Measurements from ENCODE around the gene TTC28.

The TTC28 gene

DNA sequence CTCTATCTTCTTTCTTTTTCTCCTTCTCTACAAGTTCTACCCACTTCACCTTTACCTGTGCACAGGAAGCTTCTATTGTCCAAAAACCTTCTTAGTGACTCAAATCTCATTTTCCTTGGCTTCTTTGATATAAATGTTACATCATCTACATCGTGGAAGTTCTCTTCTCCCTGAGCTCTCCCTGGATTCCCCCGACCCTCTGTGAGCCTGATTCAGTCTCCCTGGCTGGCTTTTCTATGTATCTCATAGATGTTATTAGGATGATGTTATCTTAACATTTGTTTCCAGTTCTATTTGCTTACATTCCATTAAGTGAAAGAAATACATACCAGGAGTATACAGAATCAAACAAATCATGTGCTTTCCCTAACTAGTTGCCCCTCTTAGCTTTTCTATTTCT lies 524.8 kb downstream of the TTC28 start:
- Histone ChIP-seq H3K4me1 (ENCODE audit: insufficient read depth, low read length) (peaks cover 20% of the 10 kb centered on the region), H3K36me3 (ENCODE audit: insufficient read depth, low read length) (no peaks in the 10 kb centered on the region), H3K27me3 (ENCODE audit: control insufficient read depth in 1 of 2, insufficient read depth in 2 of 2, low read length in 2 of 2) (no peaks in the 10 kb centered on the region), H3K4me3 (ENCODE audit: low read depth in 1 of 2, low read length in 2 of 2) (no peak overlapping the region), H3K27ac (ENCODE audit: low read depth, low read length) (no peak overlapping the region), H3K9ac (ENCODE audit: low read length) (no peak overlapping the region), H3K9me3 (ENCODE audit: low read length) (no peaks in the 10 kb centered on the region)

DNA sequence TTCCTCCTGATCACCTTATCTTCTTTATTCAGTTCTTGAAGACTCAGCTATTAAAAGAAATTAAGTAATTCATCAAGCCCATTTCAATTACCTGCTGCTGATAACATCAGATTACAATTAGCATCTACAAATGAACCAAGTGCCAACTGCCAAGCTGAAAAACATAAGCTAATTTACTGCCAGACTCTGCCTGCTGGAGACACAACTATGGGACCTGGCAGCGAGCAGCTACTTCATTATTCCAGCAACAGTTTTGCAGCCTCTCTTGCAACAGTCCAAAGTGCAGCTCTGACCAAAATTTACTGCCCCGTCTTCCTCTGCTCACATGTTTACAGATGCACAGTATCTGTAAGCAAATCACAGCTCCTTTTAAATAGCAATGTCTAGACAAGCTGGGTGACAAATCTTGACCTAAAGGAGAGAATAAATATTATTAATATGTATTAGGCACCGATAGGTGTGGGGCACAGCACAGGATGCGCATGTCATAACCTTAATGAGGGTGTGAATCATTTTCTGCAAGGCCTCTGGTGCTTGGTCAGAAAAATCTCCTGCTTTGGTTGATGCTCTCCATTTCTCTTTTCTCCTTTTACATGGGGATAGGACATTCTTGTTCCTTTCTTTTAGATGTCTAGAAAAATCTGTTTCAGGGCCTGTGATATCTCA lies 528.4 kb downstream of the TTC28 start:
- Histone ChIP-seq H3K4me3 (ENCODE audit: low read depth in 1 of 2, low read length in 2 of 2) (no peak overlapping the region), H3K36me3 (ENCODE audit: insufficient read depth, low read length) (no peaks in the 10 kb centered on the region), H3K9ac (ENCODE audit: low read length) (no peak overlapping the region), H3K27ac (ENCODE audit: low read depth, low read length) (no peak overlapping the region), H3K4me1 (ENCODE audit: insufficient read depth, low read length) (peaks cover 32% of the 10 kb centered on the region), H3K9me3 (ENCODE audit: low read length) (no peaks in the 10 kb centered on the region), H3K27me3 (ENCODE audit: control insufficient read depth in 1 of 2, insufficient read depth in 2 of 2, low read length in 2 of 2) (no peaks in the 10 kb centered on the region)

DNA sequence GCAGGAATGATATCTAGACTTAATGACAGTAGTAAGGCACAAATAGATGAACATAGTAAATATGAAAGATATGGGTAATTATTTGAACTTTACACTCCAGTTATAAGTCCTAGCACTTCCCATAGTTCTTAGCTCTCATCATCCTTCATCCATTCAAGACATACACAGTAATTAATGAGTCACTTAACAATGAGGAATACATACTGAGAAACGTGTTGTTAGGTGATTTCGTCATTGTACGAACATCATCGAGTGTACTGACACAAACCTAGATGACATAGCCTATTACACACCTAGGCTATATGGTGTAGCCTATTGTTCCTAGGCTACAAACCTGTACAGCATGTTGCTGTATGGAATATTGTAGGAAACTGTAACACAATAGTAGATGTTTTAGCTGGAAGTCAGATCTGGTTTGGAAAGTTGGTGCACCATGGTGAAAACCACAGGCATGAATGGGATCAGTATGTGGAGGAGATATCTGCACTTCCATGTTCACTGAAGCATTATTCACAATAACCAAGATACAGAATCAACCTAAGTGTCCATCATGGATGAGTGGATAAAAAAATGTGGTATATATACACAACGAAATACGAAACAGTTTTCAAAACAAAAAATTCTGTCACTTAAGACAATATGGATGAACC lies 530.7 kb downstream of the TTC28 start:
- no peaks in the 10 kb centered on the region for H3K36me3 ChIP-seq (ENCODE audit: insufficient read depth, low read length)
- no peak overlapping the region for H3K27ac ChIP-seq (ENCODE audit: low read depth, low read length)
- no peaks in the 10 kb centered on the region for H3K27me3 ChIP-seq (ENCODE audit: control insufficient read depth in 1 of 2, insufficient read depth in 2 of 2, low read length in 2 of 2)
- no peak overlapping the region for H3K4me3 ChIP-seq (ENCODE audit: low read depth in 1 of 2, low read length in 2 of 2)
- no peak overlapping the region for H3K9ac ChIP-seq (ENCODE audit: low read length)
- H3K4me1 ChIP-seq (ENCODE audit: insufficient read depth, low read length) = peaks cover 41% of the 10 kb centered on the region
- no peaks in the 10 kb centered on the region for H3K9me3 ChIP-seq (ENCODE audit: low read length)

DNA sequence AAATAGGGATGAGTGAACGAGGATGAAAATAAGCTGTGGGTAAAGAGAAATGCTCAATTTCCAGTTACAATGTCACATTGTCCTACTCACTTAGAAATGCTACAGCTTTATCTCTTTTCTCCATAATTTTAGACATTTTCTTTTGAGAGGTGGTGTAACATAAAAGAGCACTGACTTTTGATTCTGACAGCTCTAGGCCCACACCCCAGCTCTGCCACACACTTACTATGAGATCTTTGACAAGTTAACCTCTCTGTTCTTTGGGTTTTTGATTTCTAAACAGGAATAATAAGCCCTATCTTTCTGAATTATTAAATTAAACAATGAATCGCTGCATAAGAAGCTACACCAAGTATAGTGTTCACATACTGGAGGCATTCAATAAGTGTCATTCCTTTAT lies 532.2 kb downstream of the TTC28 start:
- no peaks in the 10 kb centered on the region for H3K36me3 ChIP-seq (ENCODE audit: insufficient read depth, low read length)
- no peak overlapping the region for H3K27ac ChIP-seq (ENCODE audit: low read depth, low read length)
- H3K9me3 ChIP-seq (ENCODE audit: low read length) = no peaks in the 10 kb centered on the region
- H3K9ac ChIP-seq (ENCODE audit: low read length) = no peak overlapping the region
- no peaks in the 10 kb centered on the region for H3K27me3 ChIP-seq (ENCODE audit: control insufficient read depth in 1 of 2, insufficient read depth in 2 of 2, low read length in 2 of 2)
- no peak overlapping the region for H3K4me3 ChIP-seq (ENCODE audit: low read depth in 1 of 2, low read length in 2 of 2)
- H3K4me1 ChIP-seq (ENCODE audit: insufficient read depth, low read length) = peaks cover 57% of the 10 kb centered on the region

DNA sequence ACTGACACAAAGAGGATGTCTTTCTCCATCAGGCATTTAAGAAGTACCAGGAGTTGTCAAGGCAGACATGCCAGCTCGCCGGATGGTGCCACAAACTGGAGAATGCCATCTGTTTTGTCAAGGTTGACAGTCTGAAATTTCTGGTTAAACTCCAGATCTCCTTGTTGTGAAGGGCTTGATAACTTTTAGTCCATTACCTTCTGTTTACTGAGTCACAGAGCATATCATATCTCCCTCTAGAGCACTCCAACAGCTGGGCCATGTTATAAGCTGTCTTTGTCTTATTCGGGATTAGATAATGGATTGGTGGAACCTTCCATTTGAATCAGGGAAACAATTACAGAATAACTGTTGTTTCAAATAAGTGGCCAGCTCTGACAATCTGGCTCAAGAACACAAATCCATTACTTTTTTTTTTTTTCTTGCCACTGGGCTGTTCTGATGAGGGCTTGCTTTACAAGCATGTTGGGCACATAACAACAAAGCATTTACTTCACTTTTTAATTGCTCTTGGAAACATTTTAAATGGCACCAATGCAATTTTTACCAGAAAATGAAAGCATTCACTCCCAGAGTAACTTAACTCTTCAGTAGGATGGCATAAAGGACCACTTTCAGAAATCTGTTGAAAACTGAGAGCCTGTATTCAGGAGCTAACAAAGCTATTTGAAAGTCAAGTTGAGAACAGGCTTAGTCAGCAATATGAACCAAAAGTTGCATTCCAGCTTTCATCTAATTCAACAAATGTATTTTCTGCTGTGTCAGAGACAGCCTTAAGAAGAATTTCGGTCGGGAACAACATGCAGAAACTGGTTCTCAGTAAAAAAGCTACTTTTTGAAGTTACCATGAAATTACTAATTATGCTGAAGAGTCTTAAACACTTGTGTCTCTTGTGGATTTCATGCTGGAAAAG lies 533.0 kb downstream of the TTC28 start:
- Histone ChIP-seq H3K36me3 (ENCODE audit: insufficient read depth, low read length) (no peaks in the 10 kb centered on the region), H3K4me3 (ENCODE audit: low read depth in 1 of 2, low read length in 2 of 2) (no peak overlapping the region), H3K27ac (ENCODE audit: low read depth, low read length) (no peak overlapping the region), H3K9ac (ENCODE audit: low read length) (no peak overlapping the region), H3K4me1 (ENCODE audit: insufficient read depth, low read length) (peaks cover 62% of the 10 kb centered on the region), H3K27me3 (ENCODE audit: control insufficient read depth in 1 of 2, insufficient read depth in 2 of 2, low read length in 2 of 2) (no peaks in the 10 kb centered on the region), H3K9me3 (ENCODE audit: low read length) (no peaks in the 10 kb centered on the region)

DNA sequence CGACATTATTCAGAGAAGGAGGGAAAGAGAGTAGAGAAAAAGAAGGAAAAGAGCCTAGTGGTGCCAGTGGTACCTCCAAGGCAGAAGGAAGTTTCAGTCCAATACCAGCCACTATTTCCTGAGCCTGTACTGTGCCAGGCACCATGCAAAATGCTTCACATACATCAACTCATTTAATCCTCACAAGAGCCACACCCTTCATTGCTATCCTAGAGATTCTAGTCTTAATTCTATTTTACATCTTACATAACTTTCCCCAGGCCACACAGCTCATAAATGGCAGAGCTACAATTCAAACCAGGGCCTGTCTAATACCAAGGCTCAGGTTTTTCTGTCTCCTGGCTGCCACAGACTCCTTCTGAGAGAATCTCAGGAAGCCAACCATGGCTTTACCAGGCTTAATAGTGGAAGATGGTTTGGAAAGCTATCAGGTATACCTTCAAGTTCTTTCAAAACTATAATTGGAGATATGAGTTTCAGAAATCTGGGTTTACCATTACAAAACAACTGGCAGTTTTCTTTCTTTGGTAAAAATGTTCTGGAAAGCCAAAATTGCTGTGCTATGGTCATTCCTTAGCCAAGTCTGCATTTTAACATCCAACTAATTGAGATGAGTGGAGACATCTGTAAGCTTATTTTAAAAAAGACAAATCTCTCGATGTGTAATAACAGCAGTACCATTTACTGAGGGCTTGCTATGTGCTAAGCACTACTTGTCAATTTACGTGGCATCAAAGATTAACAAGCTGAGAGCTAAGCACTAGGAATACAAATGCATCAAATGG lies 535.5 kb downstream of the TTC28 start:
- Histone ChIP-seq H3K9ac (ENCODE audit: low read length) (no peak overlapping the region), H3K4me1 (ENCODE audit: insufficient read depth, low read length) (peaks cover 59% of the 10 kb centered on the region), H3K27ac (ENCODE audit: low read depth, low read length) (no peak overlapping the region)

DNA sequence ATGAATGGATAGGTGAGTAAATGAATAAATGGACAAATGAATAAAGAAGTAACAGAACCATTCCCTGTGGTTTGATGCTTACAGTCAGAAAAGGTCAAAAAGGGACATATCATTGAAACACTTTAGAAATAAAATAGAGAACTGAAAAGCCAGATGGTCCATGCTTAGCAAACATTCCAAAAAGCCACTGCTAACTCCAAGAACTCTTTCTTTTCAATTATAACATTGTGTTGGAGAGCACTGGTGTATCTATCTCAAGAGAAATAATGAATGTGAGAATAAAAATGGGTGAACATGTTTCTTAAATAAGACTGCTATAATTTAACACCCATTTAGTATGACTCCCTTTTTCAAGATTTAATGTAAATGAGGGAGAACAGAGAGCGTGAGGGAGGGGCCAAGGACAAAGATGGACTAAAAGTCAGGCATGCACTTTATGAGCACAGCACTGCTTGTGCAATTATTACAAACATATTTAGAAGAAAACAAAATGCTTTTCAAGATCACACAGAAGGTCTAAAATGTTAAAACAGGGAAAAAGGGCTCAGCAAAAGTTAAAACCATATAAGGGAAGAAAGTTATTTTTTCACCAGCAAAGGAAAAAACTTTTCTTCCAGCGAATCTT lies 536.3 kb downstream of the TTC28 start:
- H3K4me3 ChIP-seq (ENCODE audit: low read depth in 1 of 2, low read length in 2 of 2) = no peak overlapping the region
- no peaks in the 10 kb centered on the region for H3K9me3 ChIP-seq (ENCODE audit: low read length)
- H3K4me1 ChIP-seq (ENCODE audit: insufficient read depth, low read length) = peaks cover 59% of the 10 kb centered on the region
- H3K27ac ChIP-seq (ENCODE audit: low read depth, low read length) = no peak overlapping the region
- H3K9ac ChIP-seq (ENCODE audit: low read length) = no peak overlapping the region
- no peaks in the 10 kb centered on the region for H3K27me3 ChIP-seq (ENCODE audit: control insufficient read depth in 1 of 2, insufficient read depth in 2 of 2, low read length in 2 of 2)
- H3K36me3 ChIP-seq (ENCODE audit: insufficient read depth, low read length) = no peaks in the 10 kb centered on the region

More for the DNA sequence above, 535.5 kb downstream of the TTC28 start:
- Histone ChIP-seq H3K36me3 (ENCODE audit: insufficient read depth, low read length) (no peaks in the 10 kb centered on the region), H3K9me3 (ENCODE audit: low read length) (no peaks in the 10 kb centered on the region), H3K27me3 (ENCODE audit: control insufficient read depth in 1 of 2, insufficient read depth in 2 of 2, low read length in 2 of 2) (no peaks in the 10 kb centered on the region), H3K4me3 (ENCODE audit: low read depth in 1 of 2, low read length in 2 of 2) (no peak overlapping the region)

DNA sequence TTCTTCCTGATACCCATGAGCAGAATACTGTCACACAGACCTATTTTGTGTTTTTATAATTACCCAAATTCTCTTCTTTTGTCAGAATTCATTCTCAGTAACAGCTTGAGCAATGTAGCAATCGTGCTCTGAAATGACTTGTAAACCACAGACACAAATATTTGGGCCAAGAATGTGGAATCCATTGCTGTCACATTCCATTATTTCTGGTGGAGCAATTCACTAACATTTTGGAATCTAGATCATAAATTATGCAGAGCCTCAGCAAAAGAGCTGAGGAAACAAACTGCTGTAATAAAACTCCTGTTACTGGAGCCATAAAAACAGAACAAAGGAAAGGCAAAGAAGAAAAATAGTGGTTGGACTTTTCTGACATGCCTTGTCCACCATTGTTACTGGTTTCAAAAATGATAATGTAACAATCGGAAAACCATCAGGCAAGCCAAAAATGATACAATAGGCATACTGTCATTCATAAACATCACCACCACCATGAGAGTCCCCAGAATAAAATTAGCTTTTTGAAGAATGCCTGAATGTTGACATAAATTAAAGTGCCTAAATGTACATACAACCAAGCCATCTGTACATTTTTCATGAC lies 537.2 kb downstream of the TTC28 start:
- no peaks in the 10 kb centered on the region for H3K9me3 ChIP-seq (ENCODE audit: low read length)
- H3K4me1 ChIP-seq (ENCODE audit: insufficient read depth, low read length) = peaks cover 58% of the 10 kb centered on the region
- no peak overlapping the region for H3K4me3 ChIP-seq (ENCODE audit: low read depth in 1 of 2, low read length in 2 of 2)
- H3K9ac ChIP-seq (ENCODE audit: low read length) = no peak overlapping the region
- no peaks in the 10 kb centered on the region for H3K27me3 ChIP-seq (ENCODE audit: control insufficient read depth in 1 of 2, insufficient read depth in 2 of 2, low read length in 2 of 2)
- no peaks in the 10 kb centered on the region for H3K36me3 ChIP-seq (ENCODE audit: insufficient read depth, low read length)
- no peak overlapping the region for H3K27ac ChIP-seq (ENCODE audit: low read depth, low read length)

DNA sequence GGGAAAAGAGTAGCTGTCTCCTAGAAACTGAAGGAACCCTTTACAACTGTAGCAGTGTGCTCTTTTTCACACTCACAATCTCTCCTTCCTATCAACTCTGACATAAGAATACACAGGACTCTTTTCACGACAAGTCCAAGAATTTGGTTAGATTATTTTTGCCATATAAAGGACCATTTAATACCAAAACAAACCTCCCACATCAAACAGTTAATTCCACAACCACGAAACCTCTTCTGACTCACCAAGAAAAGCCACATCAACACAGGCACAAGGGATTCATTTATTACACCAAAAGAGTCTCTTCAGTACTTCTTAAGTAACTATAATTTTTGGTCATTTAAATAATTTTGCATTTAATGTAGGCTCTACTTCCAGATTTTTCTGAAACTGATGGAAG lies 538.0 kb downstream of the TTC28 start:
- Histone ChIP-seq H3K9ac (ENCODE audit: low read length) (no peak overlapping the region), H3K27me3 (ENCODE audit: control insufficient read depth in 1 of 2, insufficient read depth in 2 of 2, low read length in 2 of 2) (no peaks in the 10 kb centered on the region), H3K4me1 (ENCODE audit: insufficient read depth, low read length) (peaks cover 50% of the 10 kb centered on the region), H3K36me3 (ENCODE audit: insufficient read depth, low read length) (no peaks in the 10 kb centered on the region), H3K27ac (ENCODE audit: low read depth, low read length) (peak overlapping the region; percentile 7), H3K9me3 (ENCODE audit: low read length) (no peaks in the 10 kb centered on the region), H3K4me3 (ENCODE audit: low read depth in 1 of 2, low read length in 2 of 2) (no peak overlapping the region)

DNA sequence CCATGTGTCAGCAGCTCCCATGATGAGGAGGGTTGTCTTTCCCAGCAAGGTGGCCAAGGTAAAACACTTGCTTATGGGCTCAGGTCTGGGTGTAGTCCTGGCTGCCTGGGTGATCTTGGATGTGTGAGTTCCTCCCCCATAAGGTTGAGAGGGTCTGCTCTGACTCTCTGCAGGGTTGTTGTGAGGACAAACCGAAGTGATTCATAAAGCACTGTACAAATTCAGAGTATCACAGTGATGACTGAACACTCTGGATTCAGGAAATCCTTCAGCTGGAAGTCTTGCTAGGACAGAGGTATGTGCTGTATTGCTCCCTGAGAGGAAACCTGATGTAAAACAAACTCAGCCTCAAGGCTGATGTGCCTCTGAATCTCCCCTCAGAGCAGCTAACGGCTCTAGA lies 539.7 kb downstream of the TTC28 start:
- Histone ChIP-seq H3K27me3 (ENCODE audit: control insufficient read depth in 1 of 2, insufficient read depth in 2 of 2, low read length in 2 of 2) (no peaks in the 10 kb centered on the region), H3K4me3 (ENCODE audit: low read depth in 1 of 2, low read length in 2 of 2) (no peak overlapping the region), H3K36me3 (ENCODE audit: insufficient read depth, low read length) (no peaks in the 10 kb centered on the region), H3K4me1 (ENCODE audit: insufficient read depth, low read length) (peaks cover 46% of the 10 kb centered on the region), H3K9ac (ENCODE audit: low read length) (no peak overlapping the region), H3K9me3 (ENCODE audit: low read length) (no peaks in the 10 kb centered on the region), H3K27ac (ENCODE audit: low read depth, low read length) (no peak overlapping the region)

Data from muscle layer of colon (tissue), 2 donors.